CD4-positive, alpha-beta T cell treated with Interleukin-4 for 4 hours (primary cell): ENCODE measurements around the gene JAK1.
"Not testable (repeated sequence)": the region's sequence is repeated elsewhere in the genome, so short reads cannot be mapped to it uniquely, and the experiment has no call there.

Source experiments
- DNase-seq: peaks from one replicate; pipeline ENCODE4 v3.0.0-alpha.2; 2020

Gene JAK1

DNA sequence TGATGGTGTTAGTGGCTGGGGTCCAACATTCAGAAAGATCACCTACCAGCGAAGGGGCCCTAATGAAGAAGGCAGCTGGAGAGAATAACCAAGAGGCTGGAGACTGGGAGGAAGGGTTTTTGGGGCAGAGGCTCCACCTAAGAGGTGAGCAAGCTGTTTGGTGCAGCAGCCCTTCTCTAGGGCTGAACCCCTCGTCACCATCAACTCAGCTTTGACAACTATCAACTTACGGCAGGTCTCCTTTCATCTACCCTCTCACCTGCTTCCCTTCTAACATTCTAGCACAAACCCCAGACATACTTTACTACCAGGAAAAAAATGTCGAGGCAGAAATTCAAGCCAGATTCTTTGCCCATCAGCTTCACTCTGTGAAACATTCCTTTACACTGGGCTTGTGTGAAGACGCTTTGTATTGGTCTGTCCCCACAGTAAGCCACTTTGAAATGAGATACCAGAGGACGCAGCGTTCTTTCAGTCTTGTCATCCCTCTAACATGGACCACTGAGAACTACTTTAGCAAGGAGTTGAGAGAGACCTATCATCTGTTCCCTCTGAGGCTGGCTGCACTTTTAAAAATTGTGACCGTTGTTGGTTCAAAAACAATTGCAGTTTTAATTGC lies 136.8 kb downstream of the JAK1 start:
- DNase-seq = no peak

- DNase-seq = peak; percentile 29
Observed at GRCh38 chr1:64828829-64829228, 137.5 kb downstream of the JAK1 start.

DNA sequence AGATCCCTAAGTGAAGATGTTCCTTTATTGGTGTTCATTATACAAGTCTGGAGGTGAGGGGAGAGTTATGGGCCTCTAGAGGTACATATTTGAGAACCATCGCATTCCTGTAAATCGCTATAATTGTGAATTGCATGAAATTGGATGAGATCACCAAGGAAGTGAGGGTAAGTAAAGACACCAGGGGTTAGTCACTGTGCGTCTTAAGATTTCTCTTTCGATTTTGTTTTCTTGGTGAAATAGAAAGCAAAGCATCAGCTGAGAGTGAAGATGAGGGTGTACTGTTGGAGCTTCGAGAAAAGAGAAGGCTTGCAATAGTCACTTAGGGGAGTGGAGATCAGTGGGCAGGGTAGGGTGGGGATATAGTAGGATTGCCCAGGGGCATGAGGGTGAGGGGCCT lies 139.4 kb downstream of the JAK1 start:
- peak; percentile 65 for DNase-seq

DNA sequence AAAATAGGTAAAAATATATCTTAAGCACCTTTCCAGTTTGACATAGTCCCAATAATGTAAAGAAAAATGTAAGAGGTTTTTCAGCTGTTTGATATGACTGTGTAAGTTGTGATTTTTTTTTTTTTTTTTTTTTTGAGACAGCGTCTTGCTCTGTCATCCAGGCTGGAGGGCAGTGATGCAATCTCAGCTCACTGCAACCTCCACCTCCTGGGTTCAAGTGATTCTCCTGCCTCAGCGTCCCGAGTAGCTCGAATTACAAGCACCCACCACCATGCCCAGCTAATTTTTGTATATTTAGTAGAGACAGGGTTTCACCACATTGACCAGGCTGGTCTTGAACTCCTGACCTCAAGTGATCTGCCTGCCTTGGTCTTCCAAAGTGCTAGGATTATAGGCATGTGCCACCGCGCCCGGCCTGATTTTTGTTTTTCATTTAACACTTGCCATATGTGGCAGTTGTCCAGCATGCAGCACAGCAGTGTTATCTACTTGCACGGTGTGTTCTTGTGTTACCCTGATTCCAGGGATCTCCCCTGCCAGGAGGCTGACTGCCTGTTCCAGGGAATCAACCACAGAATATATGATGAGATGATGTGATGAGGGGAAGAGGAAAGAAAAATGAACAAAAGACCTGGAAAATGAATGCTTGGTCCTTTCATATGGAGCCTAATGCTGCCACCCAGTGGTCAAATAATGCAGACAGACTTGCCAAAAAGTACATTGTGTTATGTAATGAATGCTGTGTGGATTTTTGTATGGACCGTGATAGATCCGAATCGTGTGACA lies 142.5 kb downstream of the JAK1 start:
- DNase-seq = peak; percentile 77

GRCh38 chr1:64822621-64823020 lies 143.7 kb downstream of the JAK1 start:
- no peak for DNase-seq

DNA sequence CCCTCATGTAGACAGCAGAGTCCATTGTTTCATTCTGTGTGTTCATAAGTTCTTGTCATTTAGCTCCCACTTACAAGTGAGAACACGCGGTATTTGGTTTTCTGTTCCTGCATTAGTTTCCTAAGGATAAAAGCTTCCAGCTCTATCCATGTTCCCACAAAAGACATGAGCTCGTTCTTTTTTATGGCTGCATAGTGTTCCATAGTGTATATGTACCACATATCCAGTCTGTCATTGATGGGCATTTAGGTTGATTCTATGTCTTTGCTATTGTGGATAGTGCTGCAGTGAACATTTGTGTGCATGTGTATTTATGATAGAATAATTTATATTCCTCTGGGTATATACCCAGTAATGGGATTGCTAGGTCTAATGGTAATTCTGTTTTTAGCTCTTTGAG lies 145.8 kb downstream of the JAK1 start:
- DNase-seq = not testable (repeated sequence)

- DNase-seq = not testable (repeated sequence)
Observed at GRCh38 chr1:64817364-64817763, 149.0 kb downstream of the JAK1 start.

DNA sequence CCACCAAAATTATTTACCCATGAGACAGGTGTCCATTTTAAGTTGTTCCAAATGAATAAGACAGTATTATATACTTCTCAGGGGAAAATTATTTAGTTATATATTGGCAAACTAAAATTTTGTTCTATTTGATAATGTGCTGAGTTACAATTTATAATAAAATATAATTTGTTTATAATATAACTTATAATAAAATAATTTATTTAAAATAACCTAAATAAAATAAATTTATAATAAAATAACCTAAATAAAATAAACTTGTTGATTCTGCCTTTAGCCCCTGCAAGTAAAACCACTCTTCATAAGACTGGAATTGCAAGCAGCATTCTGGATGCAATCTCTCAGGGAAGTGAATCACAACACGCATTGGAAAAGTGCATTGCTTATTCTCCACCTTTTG lies 151.9 kb downstream of the JAK1 start:
- no peak for DNase-seq

- no peak for DNase-seq
Observed at GRCh38 chr1:64811131-64811530, 155.2 kb downstream of the JAK1 start.

GRCh38 chr1:64810001-64810400 lies 156.3 kb downstream of the JAK1 start:
- no peak for DNase-seq

GRCh38 chr1:64809309-64809708 lies 157.0 kb downstream of the JAK1 start:
- no peak for DNase-seq

GRCh38 chr1:64801851-64802523 lies 164.4 kb downstream of the JAK1 start:
- DNase-seq = no peak

DNA sequence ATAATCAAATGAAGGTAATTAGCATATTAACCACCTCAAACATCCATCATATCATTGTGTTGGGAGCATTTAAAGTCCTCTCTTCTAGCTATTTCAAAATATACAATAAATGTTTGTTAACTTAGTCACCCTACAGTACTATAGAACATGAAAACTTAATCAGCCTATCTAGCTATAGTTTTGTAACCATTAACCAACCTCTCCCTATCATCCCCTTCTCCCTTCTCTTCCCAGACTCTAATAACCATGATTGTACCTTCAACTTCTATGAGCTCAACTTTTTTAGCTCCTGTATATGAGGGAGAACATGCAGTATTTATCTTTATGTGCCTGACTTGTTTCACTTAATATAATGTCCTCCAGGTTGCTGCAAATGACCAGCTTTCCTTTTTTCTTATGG lies 167.5 kb downstream of the JAK1 start:
- DNase-seq = no peak

- DNase-seq = no peak
Observed at GRCh38 chr1:64790832-64791487, 175.4 kb downstream of the JAK1 start.
